H1 (cell line): ENCODE measurements around the gene FAM174B. TPM values are rescaled to one million over a fixed set of nuclear protein-coding genes. Genes with fewer than 3 reads are reported as not detected.
A peak's percentile ranks its signal among the peaks of the same experiment; 100 is the strongest.

Experiments
- CTCF ChIA-PET: fragments of 300-600 bp; sonication (Branson Sonifier 250); formaldehyde crosslinking; loops from one replicate; lab custom pipeline; 2021; ENCODE audit not compliant: partially characterized antibody; lab: Charles Lee
- POLR2A ChIA-PET: fragments of 300-600 bp; sonication (Branson Sonifier 250); formaldehyde crosslinking; loops from one replicate; lab custom pipeline; 2021; ENCODE audit warnings: inconsistent platforms; ENCODE audit not compliant: partially characterized antibody; lab: Charles Lee
- DNase-seq, 2 experiments: peaks; one replicate each; pipeline versions ENCODE4 v3.0.0 to v3.0.0-alpha.2; 2010 to 2022; ENCODE audit warnings: low spot score in 2 of 2, low read depth in 1 of 2, mixed read lengths in 1 of 2
- FAIRE-seq: peaks from 2 replicates; lab custom pipeline; 2011; peaks lifted over from hg19 to GRCh38; lab: Jason Lieb, UNC
- H2AFZ ChIP-seq: 2 replicates; pipeline ENCODE4 v1.8.1; 2012; ENCODE audit warnings: low read length, inconsistent platforms
- H2AK5ac ChIP-seq: 2 replicates; pipeline ENCODE4 v1.6.1; 2013; ENCODE audit warnings: low read depth, low read length
- H2BK120ac ChIP-seq: replicated peaks from 2 replicates; pipeline ENCODE3; 2013; ENCODE audit warnings: low read depth, low read length, inconsistent platforms
- H2BK12ac ChIP-seq: 2 replicates; pipeline ENCODE4 v1.6.1; 2013; ENCODE audit warnings: low read depth, low read length
- H2BK15ac ChIP-seq: 2 replicates; pipeline ENCODE4 v1.6.1; 2013; ENCODE audit warnings: low read length
- H2BK20ac ChIP-seq: 2 replicates; pipeline ENCODE4 v1.6.1; 2013; ENCODE audit warnings: low read length
- H2BK5ac ChIP-seq: 2 replicates; pipeline ENCODE4 v1.6.1; 2013; ENCODE audit warnings: low read depth, low read length
- H3K14ac ChIP-seq: 2 replicates; pipeline ENCODE4 v1.6.1; 2013; ENCODE audit warnings: inconsistent platforms; ENCODE audit not compliant: insufficient read length
- H3K18ac ChIP-seq: 2 replicates; pipeline ENCODE4 v1.6.1; 2013; ENCODE audit warnings: low read length; ENCODE audit errors: extremely low read depth
- H3K23ac ChIP-seq: 2 replicates; pipeline ENCODE4 v1.6.1; 2013; ENCODE audit warnings: inconsistent platforms; ENCODE audit not compliant: insufficient read length
- H3K23me2 ChIP-seq: 2 replicates; pipeline ENCODE4 v1.6.1; 2013; ENCODE audit warnings: low read depth, low read length
- H3K27ac ChIP-seq: 2 replicates; pipeline ENCODE4 v1.6.1; 2011; ENCODE audit warnings: low read depth, low read length, inconsistent platforms
- H3K27me3 ChIP-seq, 4 experiments: replicated peaks in 1 of 4; 1 replicate in 1 of 4; 2 replicates in 3 of 4; pipeline versions ENCODE4 v1.6.1 to v1.8.1; 2011 to 2013; ENCODE audit warnings: low read length in 3 of 4, mild to moderate bottlenecking in 3 of 4, inconsistent platforms in 2 of 4, mixed read lengths in 2 of 4, moderate library complexity in 1 of 4; ENCODE audit not compliant: control insufficient read depth in 3 of 4, insufficient read depth in 3 of 4; ENCODE audit errors: extremely low read depth in 1 of 4
- H3K36me3 ChIP-seq, 4 experiments: 2 replicates each; pipeline versions ENCODE4 v1.6.1 to v1.8.1; 2011 to 2013; ENCODE audit warnings: mild to moderate bottlenecking in 4 of 4, low read length in 3 of 4, moderate library complexity in 2 of 4, control low read depth in 1 of 4, inconsistent platforms in 1 of 4; ENCODE audit not compliant: insufficient read depth in 4 of 4, control insufficient read depth in 2 of 4
- H3K4ac ChIP-seq: replicated peaks from 2 replicates; pipeline ENCODE3; 2013; ENCODE audit warnings: low read length, low read depth, mixed read lengths, inconsistent platforms; ENCODE audit not compliant: insufficient read length
- H3K4me1 ChIP-seq, 4 experiments: replicated peaks in 1 of 4; 1 replicate in 1 of 4; 2 replicates in 3 of 4; pipeline versions ENCODE4 v1.6.1 to v1.8.1; 2011 to 2013; ENCODE audit warnings: low read length in 3 of 4, inconsistent platforms in 2 of 4, mixed read lengths in 1 of 4; ENCODE audit not compliant: insufficient read depth in 4 of 4, control insufficient read depth in 3 of 4
- H3K4me2 ChIP-seq, 2 experiments: 2 replicates each; pipeline versions ENCODE4 v1.6.1 to v1.8.1; 2011 to 2013; ENCODE audit warnings: low read depth in 2 of 2, low read length in 2 of 2, control low read depth in 1 of 2, inconsistent platforms in 1 of 2, mild to moderate bottlenecking in 1 of 2; ENCODE audit not compliant: insufficient read depth in 1 of 2
- H3K4me3 ChIP-seq, 4 experiments: fragments of 200-600, 300-600 bp in 1 of 4; sonication (generic), shearing (Covaris generic), sonication (Bioruptor Twin) in 1 of 4; 2 replicates each; pipeline versions ENCODE4 v1.5.1 to v1.8.1; 2011 to 2016; ENCODE audit warnings: low read length in 4 of 4, low read depth in 3 of 4, control low read depth in 2 of 4, inconsistent platforms in 2 of 4, mild to moderate bottlenecking in 2 of 4, mixed read lengths in 1 of 4, moderate library complexity in 1 of 4; ENCODE audit not compliant: insufficient read depth in 2 of 4; ENCODE audit errors: extremely low read depth in 1 of 4
- H3K56ac ChIP-seq: replicated peaks from 2 replicates; pipeline ENCODE3; 2013; ENCODE audit warnings: low read depth, mild to moderate bottlenecking, mixed read lengths, low read length, inconsistent platforms; ENCODE audit not compliant: insufficient read length
- H3K79me1 ChIP-seq: 2 replicates; pipeline ENCODE4 v1.6.1; 2013; ENCODE audit warnings: low read depth, low read length, control low read depth
- H3K79me2 ChIP-seq, 2 experiments: 2 replicates each; pipeline versions ENCODE4 v1.6.1 to v1.8.1; 2012 to 2013; ENCODE audit warnings: low read length in 2 of 2, mild to moderate bottlenecking in 2 of 2, inconsistent platforms in 1 of 2; ENCODE audit not compliant: insufficient read depth in 2 of 2, control insufficient read depth in 1 of 2
- H3K9ac ChIP-seq, 4 experiments: replicated peaks in 1 of 4; 1 replicate in 1 of 4; 2 replicates in 3 of 4; pipeline versions ENCODE4 v1.6.1 to v1.8.1; 2011 to 2013; ENCODE audit warnings: low read depth in 3 of 4, low read length in 3 of 4, control low read depth in 2 of 4, mild to moderate bottlenecking in 2 of 4, moderate library complexity in 2 of 4, inconsistent platforms in 1 of 4; ENCODE audit errors: extremely low read depth in 1 of 4
- H3K9me3 ChIP-seq, 2 experiments: 2 replicates each; pipeline versions ENCODE4 v1.6.1 to v1.8.1; 2012 to 2013; ENCODE audit warnings: mild to moderate bottlenecking in 2 of 2, moderate library complexity in 2 of 2, control low read depth in 1 of 2, inconsistent platforms in 1 of 2, low read depth in 1 of 2, low read length in 1 of 2, mixed read lengths in 1 of 2; ENCODE audit not compliant: insufficient read depth in 2 of 2
- H4K20me1 ChIP-seq, 2 experiments: replicated peaks in 1 of 2; 2 replicates each; pipeline versions ENCODE3 to v1.8.1; 2011 to 2013; ENCODE audit warnings: inconsistent platforms in 2 of 2, low read length in 2 of 2, mild to moderate bottlenecking in 1 of 2; ENCODE audit not compliant: insufficient read depth in 2 of 2, control insufficient read depth in 1 of 2
- H4K5ac ChIP-seq: 2 replicates; pipeline ENCODE4 v1.6.1; 2013; ENCODE audit warnings: low read length, low read depth, mixed read lengths, inconsistent platforms; ENCODE audit not compliant: insufficient read length
- H4K8ac ChIP-seq: 2 replicates; pipeline ENCODE4 v1.8.0; 2013; ENCODE audit warnings: mild to moderate bottlenecking, moderate library complexity, low read length, inconsistent platforms; ENCODE audit not compliant: insufficient read depth; ENCODE audit errors: extremely low read depth
- H4K91ac ChIP-seq: replicated peaks from 2 replicates; pipeline ENCODE3; 2013; ENCODE audit warnings: low read length, mixed read lengths, inconsistent platforms; ENCODE audit not compliant: insufficient read length
- CBX8 ChIP-seq: fragments of 300-800, 300-1000 bp; sonication (generic); IDR thresholded peaks from 2 replicates; pipeline ENCODE4 v1.7.1; 2016; ENCODE audit warnings: low read depth, low read length, borderline replicate concordance
- CHD1 ChIP-seq: IDR thresholded peaks from 2 replicates; pipeline ENCODE4 v1.6.1; 2012; ENCODE audit warnings: low read depth, low read length, improper control_type of control experiment
- CTBP2 ChIP-seq: IDR thresholded peaks from 2 replicates; pipeline ENCODE4 v1.7.0; 2011; ENCODE audit warnings: borderline replicate concordance, mild to moderate bottlenecking, moderate library complexity, mixed read lengths, low read length; ENCODE audit not compliant: insufficient read depth, insufficient read length
- CTCF ChIP-seq, 3 experiments: IDR thresholded peaks; 1 replicate in 2 of 3; 2 replicates in 1 of 3; pipeline versions ENCODE4 v1.5.1 to v1.6.1; 2011; ENCODE audit warnings: low read length in 3 of 3, mild to moderate bottlenecking in 3 of 3, inconsistent platforms in 2 of 3, low read depth in 1 of 3, moderate library complexity in 1 of 3; ENCODE audit not compliant: insufficient read depth in 1 of 3; ENCODE audit errors: control extremely low read depth in 1 of 3
- EP300 ChIP-seq, 2 experiments: IDR thresholded peaks; 1 replicate in 1 of 2; 2 replicates in 1 of 2; pipeline ENCODE4 v1.6.1; 2011 to 2012; ENCODE audit warnings: low read depth in 2 of 2, low read length in 2 of 2, mild to moderate bottlenecking in 2 of 2, borderline replicate concordance in 1 of 2, inconsistent platforms in 1 of 2, moderate library complexity in 1 of 2
- GTF2F1 ChIP-seq: IDR thresholded peaks from 2 replicates; pipeline ENCODE4 v1.6.1; 2012; ENCODE audit warnings: low read depth, low read length, improper control_type of control experiment, borderline replicate concordance
- MAX ChIP-seq: IDR thresholded peaks from 2 replicates; pipeline ENCODE4 v1.6.1; 2012; ENCODE audit warnings: inconsistent platforms
- POU5F1 ChIP-seq: IDR thresholded peaks from 2 replicates; pipeline ENCODE4 v1.6.1; 2011; ENCODE audit warnings: low read depth, mild to moderate bottlenecking, low read length, moderate library complexity
- SIN3A ChIP-seq, 2 experiments: IDR thresholded peaks in 1 of 2; conservative IDR thresholded peaks in 1 of 2; 2 replicates each; pipeline ENCODE4 v1.6.1; 2011 to 2012; ENCODE audit warnings: low read length in 2 of 2, improper control_type of control experiment in 1 of 2, low read depth in 1 of 2, mild to moderate bottlenecking in 1 of 2
- TEAD4 ChIP-seq: IDR thresholded peaks from 2 replicates; pipeline ENCODE4 v1.6.1; 2012; ENCODE audit warnings: low read depth, low read length, inconsistent platforms, mixed read lengths
- WGBS, 2 experiments: shearing (Covaris generic) in 1 of 2; methylation state at CpG; one replicate each; pipeline versions ENCODE4 v1.1.6 to v1.1.7; 2013 to 2015; ENCODE audit warnings: low lambda C conversion rate in 2 of 2, mixed read lengths in 2 of 2, inconsistent platforms in 1 of 2, low coverage in 1 of 2, missing lambda C conversion rate in 1 of 2; ENCODE audit not compliant: insufficient replicate concordance in 2 of 2, insufficient coverage in 1 of 2, insufficient read length in 1 of 2; ENCODE audit errors: extremely low coverage in 1 of 2, missing lambda C conversion rate in 1 of 2; 5-methylcytosine and 5-hydroxymethylcytosine counted together
- polyA plus RNA-seq, 7 experiments: library from polyadenylated mRNA; depleted of rRNA in 3 of 7; stranded (reverse) in 5 of 7; unstranded in 2 of 7; fragments of >200 nt in 5 of 7; fragments of 200-250 nt in 2 of 7; gene quantifications; 1 replicate in 5 of 7; 2 replicates in 1 of 7; 4 replicates in 1 of 7; pipeline versions ENCODE4 v1.2.1 to v1.2.3, GENCODE V29; 2011 to 2013; ENCODE audit warnings: missing spikeins in 2 of 7, mixed read lengths in 2 of 7
- total RNA-seq: library from RNA; stranded (reverse); fragmentation: NEBNext Ultra II Directional; extraction: Animal tissue kit (Norgen Biotek cat#: 25700); gene quantifications from 2 replicates; pipeline ENCODE4 v1.2.1, GENCODE V29; 2021

The FAM174B gene
- total and polyA plus RNA-seq, 2 of the 8 experiments (the other 6 are each of a cell fraction or from before 2014, with no cell fraction given): 9.3 to 35.2 TPM

GRCh38 chr15:92623435-92623834 is 32.1 kb downstream of the FAM174B start:
- Histone ChIP-seq H2BK12ac (peak overlapping the region; percentile 50; the same call in 1 of the 2 replicates), H3K4me1 (peaks cover 0 to 3% (median 0%) of the 10 kb centered on the region in 4 experiments; a peak in 2 of 7 replicates), H2BK15ac (no peak overlapping the region), H3K4me3 (no peak overlapping the region), H3K23me2 (no peaks in the 10 kb centered on the region), H3K79me1 (no peaks in the 10 kb centered on the region), H3K4ac (no peak overlapping the region), H3K9me3 (no peaks in the 10 kb centered on the region), H2BK120ac (no peak overlapping the region), H4K91ac (peak overlapping the region; percentile 62), H3K79me2 (no peaks in the 10 kb centered on the region), H3K23ac (no peak overlapping the region), H3K36me3 (peaks cover 0 to 3% (median 0%) of the 10 kb centered on the region in 4 experiments; a peak in 1 of 8 replicates), H4K5ac (no peak overlapping the region), H3K9ac (no peak overlapping the region), H3K14ac (no peak overlapping the region), H3K4me2 (no peak overlapping the region), H3K27me3 (no peaks in the 10 kb centered on the region), H2AFZ (no peak overlapping the region), H3K27ac (no peak overlapping the region), H4K8ac (no peak overlapping the region), H2BK5ac (peak overlapping the region; percentile 69; the same call in 1 of the 2 replicates), H2AK5ac (no peak overlapping the region), H3K56ac (no peak overlapping the region), H4K20me1 (no peaks in the 10 kb centered on the region), H2BK20ac (peak overlapping the region; percentile 36; the same call in 1 of the 2 replicates), H3K18ac (no peak overlapping the region)
- no peak for FAIRE-seq
- ChIA-PET POLR2A (no interaction called here), CTCF (interaction anchor here (1.4 to 1.5 kb wide), 2 partner anchors 12 to 101 kb away, joined by 3 to 4 read pairs; no protein-coding TSS in a partner anchor)
- WGBS, 2 experiments: 92% methylated on average over 14 of the region's 14 CpGs; no CpG with 5 or more reads in 1 of the 2 experiments
- no peak for DNase-seq
- TF ChIP-seq TEAD4 (no peak), CTBP2 (no peak), CHD1 (no peak), POU5F1 (no peak), CBX8 (no peak), MAX (no peak), CTCF (IDR thresholded peaks at IDR 0.05; ENCODE audit: control extremely low read depth in 1 of 3, insufficient read depth in 1 of 3, low read depth in 1 of 3, low read length in 3 of 3) (no peak), GTF2F1 (no peak), SIN3A (conservative IDR thresholded peaks at IDR 0.05 in 1 of 2, IDR thresholded peaks at IDR 0.05 in 1 of 2; ENCODE audit: low read depth in 1 of 2, low read length in 2 of 2) (no peak), EP300 (IDR thresholded peaks at IDR 0.05; ENCODE audit: borderline replicate concordance in 1 of 2, low read depth in 2 of 2, low read length in 2 of 2) (no peak)
